HepG2 (cell line): ENCODE results near the gene PCDHB15.
"Not testable (repeated sequence)": the region's sequence is repeated elsewhere in the genome, so short reads cannot be mapped to it uniquely, and the experiment has no call there.

ENCODE experiments used
- ATF5 ChIP-seq: sonication (generic); formaldehyde crosslinking; IDR thresholded peaks from 2 replicates; pipeline ENCODE4 v1.4.0; 2020; ENCODE audit warnings: mild to moderate bottlenecking, low read depth, missing genetic modification reagents
- CEBPB ChIP-seq: IDR thresholded peaks from 2 replicates; pipeline ENCODE4 v1.6.1; 2011; ENCODE audit warnings: low read depth, low read length, improper control_type of control experiment, borderline replicate concordance
- CREB1 ChIP-seq, 2 experiments: fragments of 450-650 bp in 1 of 2; IDR thresholded peaks; 2 replicates each; pipeline ENCODE4 v1.6.1; 2016 to 2017; ENCODE audit warnings: control low read depth in 1 of 2, mild to moderate bottlenecking in 1 of 2, missing compliant biosample characterization in 1 of 2, missing genetic modification characterization in 1 of 2
- EZH2 ChIP-seq: conservative IDR thresholded peaks from 2 replicates; pipeline ENCODE4 v1.6.1; 2012; ENCODE audit warnings: mild to moderate bottlenecking, low read depth, low read length, moderate library complexity
- HINFP ChIP-seq: sonication (generic); formaldehyde crosslinking; IDR thresholded peaks from 2 replicates; pipeline ENCODE4 v1.4.0; 2020; ENCODE audit warnings: low read depth, mild to moderate bottlenecking, missing genetic modification reagents
- KLF6 ChIP-seq: IDR thresholded peaks from 2 replicates; pipeline ENCODE4 v1.8.0; 2016; ENCODE audit warnings: missing biosample characterization, missing genetic modification reagents
- MAZ ChIP-seq, 2 experiments: sonication (generic) in 1 of 2; formaldehyde crosslinking in 1 of 2; IDR thresholded peaks; 2 replicates each; pipeline versions ENCODE4 v1.5.0 to v1.6.1; 2012 to 2020; ENCODE audit warnings: low read depth in 2 of 2, mild to moderate bottlenecking in 2 of 2, borderline replicate concordance in 1 of 2, improper control_type of control experiment in 1 of 2, low read length in 1 of 2, missing genetic modification reagents in 1 of 2, moderate library complexity in 1 of 2
- MLX ChIP-seq: IDR thresholded peaks from 2 replicates; pipeline ENCODE4 v1.6.1; 2016
- MYC ChIP-seq: sonication (generic); formaldehyde crosslinking; IDR thresholded peaks from 2 replicates; pipeline ENCODE4 v1.9.0; 2021; ENCODE audit warnings: missing genetic modification reagents, borderline replicate concordance
- NFIC ChIP-seq: IDR thresholded peaks from 2 replicates; pipeline ENCODE4 v1.6.1; 2012; ENCODE audit warnings: mild to moderate bottlenecking, low read length, inconsistent platforms
- POLR2A ChIP-seq, 2 experiments: IDR thresholded peaks; 2 replicates each; pipeline ENCODE4 v1.6.1; 2011; ENCODE audit warnings: low read depth in 2 of 2, low read length in 2 of 2, mild to moderate bottlenecking in 1 of 2, moderate library complexity in 1 of 2; ENCODE audit not compliant: insufficient read depth in 1 of 2
- RFX5 ChIP-seq: IDR thresholded peaks from 2 replicates; pipeline ENCODE4 v1.6.1; 2011; ENCODE audit warnings: low read depth, low read length, improper control_type of control experiment
- SMARCC2 ChIP-seq: fragments of 450-650 bp; IDR thresholded peaks from 2 replicates; pipeline ENCODE4 v1.6.1; 2017; ENCODE audit warnings: antibody characterized with exemption, mild to moderate bottlenecking
- SP2 ChIP-seq: sonication (generic); formaldehyde crosslinking; IDR thresholded peaks from 2 replicates; pipeline ENCODE4 v1.5.1; 2020; ENCODE audit warnings: mild to moderate bottlenecking, missing genetic modification reagents

- TF ChIP-seq EZH2; HINFP (CRISPR knock-in tag); MLX (CRISPR knock-in tag); CREB1 (IDR thresholded peaks at IDR 0.05); CREB1 (CRISPR knock-in tag; IDR thresholded peaks at IDR 0.05); SP2 (CRISPR knock-in tag); ATF5 (CRISPR knock-in tag); MYC (CRISPR knock-in tag); POLR2A (IDR thresholded peaks at IDR 0.05; ENCODE audit: insufficient read depth in 1 of 2, low read depth in 2 of 2, low read length in 2 of 2); SMARCC2; CEBPB; NFIC; KLF6 (CRISPR knock-in tag); RFX5; MAZ (IDR thresholded peaks at IDR 0.05; ENCODE audit: borderline replicate concordance, low read depth, low read length); MAZ (CRISPR knock-in tag; IDR thresholded peaks at IDR 0.05; ENCODE audit: low read depth): not testable (repeated sequence)
Measured at GRCh38 chr5:141201126-141201525, 44.1 kb upstream of the PCDHB15 start.
